ENCODE measurements around the gene PLSCR5. TPM values are rescaled to one million over a fixed set of nuclear protein-coding genes. Genes with fewer than 3 reads are reported as not detected.

The PLSCR5 gene
- total and polyA plus RNA-seq, 2 donors (not counting 3 experiments of a cell fraction or from before 2014, with no cell fraction given), result not detected

GRCh38 chr3:146640361-146640760 is 35.2 kb upstream of the PLSCR5 start:
- intact Hi-C loops (cut with micrococcal nuclease) (loop anchor here (1.0 to 5.0 kb wide), 6 partner anchors 106 to 863 kb away; no protein-coding TSS in a partner anchor), dilution Hi-C loops (cut with MboI; ENCODE audit: extremely low pct_ligation_motif_present, low sequenced_read_pairs) (no loop called here)
- Histone ChIP-seq H3K9me3 (replicated peaks; ENCODE audit: control insufficient read depth, insufficient read depth, low read length) (no peaks in the 10 kb centered on the region), H3K4me1 (ENCODE audit: control insufficient read depth, extremely low read depth, insufficient read depth, low read length) (no peaks in the 10 kb centered on the region), H4K20me1 (replicated peaks; ENCODE audit: control insufficient read depth, extremely low read depth, insufficient read depth, low read length) (no peaks in the 10 kb centered on the region), H3K4me3 (replicated peaks in 1 of 3; ENCODE audit: insufficient read depth in 1 of 3, low read depth in 1 of 3, low read length in 3 of 3) (no peak overlapping the region), H3K36me3 (ENCODE audit: control insufficient read depth in 2 of 2, extremely low read depth in 1 of 2, insufficient read depth in 2 of 2, low read length in 2 of 2) (no peaks in the 10 kb centered on the region), H3K27ac (ENCODE audit: insufficient read depth, low read depth, low read length) (no peak overlapping the region), H2AFZ (ENCODE audit: low read depth, low read length) (no peak overlapping the region), H3K4me2 (ENCODE audit: insufficient read depth, low read length) (no peak overlapping the region), H3K79me2 (ENCODE audit: control insufficient read depth, insufficient read depth, low read length) (no peaks in the 10 kb centered on the region), H3K9ac (replicated peaks; ENCODE audit: extremely low read depth, insufficient read depth, low read length) (no peak overlapping the region), H3K9me1 (replicated peaks; ENCODE audit: control insufficient read depth, extremely low read depth, insufficient read depth, low read length) (no peaks in the 10 kb centered on the region), H3K27me3 (ENCODE audit: control insufficient read depth in 2 of 2, insufficient read depth in 2 of 2, low read length in 2 of 2) (no peaks in the 10 kb centered on the region)
- TF ChIP-seq POLR2A (IDR thresholded peaks at IDR 0.05; ENCODE audit: low read depth, low read length), result no peak
- no peak for TF ChIP-seq CTCF (IDR thresholded peaks at IDR 0.05; ENCODE audit: extremely low read depth in 1 of 2, insufficient read depth in 1 of 2, low read depth in 1 of 2, low read length in 2 of 2)
- no peak for TF ChIP-seq JUN (IDR thresholded peaks at IDR 0.05; ENCODE audit: borderline replicate concordance, insufficient read depth, insufficient read length, low read depth)
- no peak for TF ChIP-seq GATA2 (IDR thresholded peaks at IDR 0.05; ENCODE audit: insufficient read depth, insufficient read length, low read depth, low read length)
- no peak for TF ChIP-seq FOS (IDR thresholded peaks at IDR 0.05; ENCODE audit: borderline replicate concordance, insufficient read depth, low read length)
- no peak for TF ChIP-seq MYC (IDR thresholded peaks at IDR 0.05; ENCODE audit: low read depth, low read length)
- no TSS peak for BruUV-seq (replicated peaks)
- ChIA-PET POLR2A (no interaction called here), CTCF (interaction anchor here (1.0 to 2.3 kb wide), 10 partner anchors 11 to 575 kb away, joined by 3 to 40 read pairs (median 4); no protein-coding TSS in a partner anchor)
- no peak for DNase-seq (ENCODE audit: low read depth, low spot score)
- FAIRE-seq, result peak; percentile 50

GRCh38 chr3:146638718-146639117 is 33.6 kb upstream of the PLSCR5 start:
- Histone ChIP-seq H3K27ac (ENCODE audit: insufficient read depth, low read depth, low read length) (no peak overlapping the region), H3K27me3 (ENCODE audit: control insufficient read depth in 2 of 2, insufficient read depth in 2 of 2, low read length in 2 of 2) (no peaks in the 10 kb centered on the region), H3K4me3 (replicated peaks in 1 of 3; ENCODE audit: insufficient read depth in 1 of 3, low read depth in 1 of 3, low read length in 3 of 3) (no peak overlapping the region), H4K20me1 (replicated peaks; ENCODE audit: control insufficient read depth, extremely low read depth, insufficient read depth, low read length) (no peaks in the 10 kb centered on the region), H3K9me3 (replicated peaks; ENCODE audit: control insufficient read depth, insufficient read depth, low read length) (no peaks in the 10 kb centered on the region), H3K4me1 (ENCODE audit: control insufficient read depth, extremely low read depth, insufficient read depth, low read length) (no peaks in the 10 kb centered on the region), H3K9me1 (replicated peaks; ENCODE audit: control insufficient read depth, extremely low read depth, insufficient read depth, low read length) (no peaks in the 10 kb centered on the region), H3K9ac (replicated peaks; ENCODE audit: extremely low read depth, insufficient read depth, low read length) (no peak overlapping the region), H3K4me2 (ENCODE audit: insufficient read depth, low read length) (no peak overlapping the region), H3K36me3 (ENCODE audit: control insufficient read depth in 2 of 2, extremely low read depth in 1 of 2, insufficient read depth in 2 of 2, low read length in 2 of 2) (no peaks in the 10 kb centered on the region), H3K79me2 (ENCODE audit: control insufficient read depth, insufficient read depth, low read length) (no peaks in the 10 kb centered on the region), H2AFZ (ENCODE audit: low read depth, low read length) (no peak overlapping the region)
- BruUV-seq (replicated peaks), result no TSS peak
- peak; percentile 1 for DNase-seq (ENCODE audit: low read depth, low spot score)
- POLR2A ChIA-PET, result no interaction called here
- TF ChIP-seq CTCF (IDR thresholded peaks at IDR 0.05; ENCODE audit: extremely low read depth in 1 of 2, insufficient read depth in 1 of 2, low read depth in 1 of 2, low read length in 2 of 2) (peak in 1 of 2 donors; percentile 22), JUN (IDR thresholded peaks at IDR 0.05; ENCODE audit: borderline replicate concordance, insufficient read depth, insufficient read length, low read depth) (no peak), MAX (IDR thresholded peaks at IDR 0.05; ENCODE audit: insufficient read depth, insufficient read length) (no peak), POLR2AphosphoS5 (IDR thresholded peaks at IDR 0.05; ENCODE audit: insufficient read depth, low read depth, low read length) (no peak), GATA2 (IDR thresholded peaks at IDR 0.05; ENCODE audit: insufficient read depth, insufficient read length, low read depth, low read length) (no peak), MYC (IDR thresholded peaks at IDR 0.05; ENCODE audit: low read depth, low read length) (no peak), POLR2A (IDR thresholded peaks at IDR 0.05; ENCODE audit: low read depth, low read length) (no peak)
- FAIRE-seq, result no peak
- CTCF ChIA-PET, result interaction anchor here (0.8 to 2.7 kb wide), 29 partner anchors 10 to 862 kb away, joined by 3 to 122 read pairs (median 5); no protein-coding TSS in a partner anchor
- intact Hi-C loops (cut with micrococcal nuclease), result loop anchor here (10.0 kb wide), 1 partner anchor 454 kb away; no protein-coding TSS in a partner anchor
- dilution Hi-C loops (cut with MboI; ENCODE audit: extremely low pct_ligation_motif_present, low sequenced_read_pairs), result no loop called here

Measured in endothelial cell of umbilical vein (primary cell).